Choroid plexus epithelial cell (primary cell): ENCODE results near the gene MYO19.

Experiments
- DNase-seq: peaks from one replicate; pipeline ENCODE4 v3.0.0-alpha.2; 2010; ENCODE audit warnings: low read depth
- H3K4me3 ChIP-seq: 2 replicates; pipeline ENCODE4 v1.5.1; 2011; ENCODE audit warnings: low read depth, mild to moderate bottlenecking, control low read depth, low read length, moderate library complexity
- CTCF ChIP-seq: conservative IDR thresholded peaks from 2 replicates; pipeline ENCODE4 v1.5.1; 2011; ENCODE audit warnings: low read depth, mild to moderate bottlenecking, control low read depth, inconsistent platforms, low read length, moderate library complexity

The MYO19 gene

GRCh38 chr17:36498560-36499300 is 35.9 kb downstream of the MYO19 start:
- DNase-seq, result no peak
- no peak overlapping the region for H3K4me3 ChIP-seq
- no peak for TF ChIP-seq CTCF

- DNase-seq, result no peak
Observed at GRCh38 chr17:36498155-36498554, 36.5 kb downstream of the MYO19 start.

GRCh38 chr17:36496018-36496789 is 38.5 kb downstream of the MYO19 start:
- TF ChIP-seq CTCF, result no peak
- no peak overlapping the region for H3K4me3 ChIP-seq
- peak; percentile 76 for DNase-seq

More at GRCh38 chr17:36498155-36498554, 36.5 kb downstream of the MYO19 start:
- no peak for TF ChIP-seq CTCF
- no peak overlapping the region for H3K4me3 ChIP-seq

GRCh38 chr17:36495076-36495578 is 39.5 kb downstream of the MYO19 start:
- no peak overlapping the region for H3K4me3 ChIP-seq
- TF ChIP-seq CTCF, result no peak
- no peak for DNase-seq

- no peak overlapping the region for H3K4me3 ChIP-seq
- DNase-seq, result no peak
- no peak for TF ChIP-seq CTCF
Observed at GRCh38 chr17:36494674-36495073, 40.0 kb downstream of the MYO19 start.

GRCh38 chr17:36493956-36494355 is 40.7 kb downstream of the MYO19 start:
- no peak for TF ChIP-seq CTCF

More at GRCh38 chr17:36493956-36494355, 40.7 kb downstream of the MYO19 start:
- no peak overlapping the region for H3K4me3 ChIP-seq
- DNase-seq, result no peak
